ENCODE measurements around the gene ANKRD11.
"Not testable (repeated sequence)": the region's sequence is repeated elsewhere in the genome, so short reads cannot be mapped to it uniquely, and the experiment has no call there.

The ANKRD11 gene

DNA sequence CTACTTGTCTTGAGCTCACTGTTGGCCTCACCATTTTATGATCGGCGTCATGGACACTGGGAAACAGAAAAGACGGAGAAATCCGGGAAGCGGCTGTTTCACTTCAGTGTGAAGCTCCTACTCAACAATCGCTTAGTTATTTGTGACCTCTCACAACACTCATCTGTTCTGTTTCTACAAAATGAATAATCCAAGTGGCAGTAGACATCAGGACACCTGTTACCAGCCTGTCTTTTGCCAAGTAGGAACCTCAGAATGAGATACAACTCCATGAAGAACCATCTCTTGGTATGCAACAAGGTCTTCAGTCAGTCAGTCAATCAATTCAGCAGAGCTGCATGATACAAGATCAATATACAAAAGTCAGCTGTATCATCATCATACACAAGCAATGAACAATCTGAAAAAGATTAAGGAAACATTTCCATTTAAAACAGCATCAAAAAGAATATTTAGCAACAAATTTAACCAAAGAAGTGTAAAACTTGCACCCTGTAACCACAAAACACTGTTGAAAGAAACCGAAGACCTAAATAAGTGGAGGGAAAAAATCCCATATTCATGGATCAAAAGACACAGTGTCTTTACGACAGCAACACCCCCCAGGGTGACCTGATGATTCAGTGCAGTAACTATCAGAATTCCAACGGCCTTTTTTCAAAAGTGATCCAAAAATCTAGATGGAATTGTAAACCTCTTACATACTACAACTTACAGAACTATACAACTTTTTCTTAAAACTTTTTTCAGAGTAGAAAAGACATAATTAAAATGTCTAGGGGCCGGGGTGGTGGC is 63.4 kb downstream of the ANKRD11 start:
- FAIRE-seq (no peak), DNase-seq (ENCODE audit: insufficient read length, low spot score) (no peak)
- no peak for TF ChIP-seq POU2F2 (IDR thresholded peaks at IDR 0.05; ENCODE audit: low read depth, low read length)
- TF ChIP-seq POLR2AphosphoS5 (IDR thresholded peaks at IDR 0.05; ENCODE audit: low read depth, low read length) = no peak
- no peak for TF ChIP-seq SPI1 (IDR thresholded peaks at IDR 0.05; ENCODE audit: low read depth, low read length)
- TF ChIP-seq PAX5 (IDR thresholded peaks at IDR 0.05; ENCODE audit: insufficient read depth, low read length, severe bottlenecking) = no peak
- no peak for TF ChIP-seq POLR2A (IDR thresholded peaks at IDR 0.05; ENCODE audit: low read depth, low read length)
- TF ChIP-seq TAF1 (IDR thresholded peaks at IDR 0.05; ENCODE audit: low read depth, low read length) = no peak

DNA sequence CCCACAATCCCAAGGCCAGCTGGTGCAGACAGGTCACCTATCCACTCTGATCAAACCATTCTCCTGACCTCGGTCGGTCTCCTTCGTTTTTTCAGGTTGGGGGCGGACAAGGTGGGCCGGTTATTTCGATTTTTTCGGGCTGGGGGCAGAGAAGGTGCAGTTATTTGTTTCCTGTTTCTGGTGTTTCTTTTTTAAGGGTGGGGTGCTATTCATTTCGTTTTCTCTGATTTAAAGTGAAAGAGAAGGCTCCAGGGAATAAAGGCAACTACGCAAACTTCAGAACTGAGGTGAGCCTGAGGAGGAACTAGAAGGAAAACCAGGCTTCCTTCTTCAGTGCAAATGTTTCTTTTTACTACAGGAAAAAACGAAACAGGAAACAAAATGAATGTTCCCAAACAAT is 64.8 kb downstream of the ANKRD11 start:
- FAIRE-seq = no peak
- DNase-seq (ENCODE audit: insufficient read length, low spot score) = no peak
- TF ChIP-seq POLR2AphosphoS5 (IDR thresholded peaks at IDR 0.05; ENCODE audit: low read depth, low read length) = no peak
- TF ChIP-seq PAX5 (IDR thresholded peaks at IDR 0.05; ENCODE audit: insufficient read depth, low read length, severe bottlenecking) = no peak
- TF ChIP-seq POLR2A (IDR thresholded peaks at IDR 0.05; ENCODE audit: low read depth, low read length) = no peak
- TF ChIP-seq TAF1 (IDR thresholded peaks at IDR 0.05; ENCODE audit: low read depth, low read length) = no peak
- no peak for TF ChIP-seq SPI1 (IDR thresholded peaks at IDR 0.05; ENCODE audit: low read depth, low read length)
- no peak for TF ChIP-seq POU2F2 (IDR thresholded peaks at IDR 0.05; ENCODE audit: low read depth, low read length)

DNA sequence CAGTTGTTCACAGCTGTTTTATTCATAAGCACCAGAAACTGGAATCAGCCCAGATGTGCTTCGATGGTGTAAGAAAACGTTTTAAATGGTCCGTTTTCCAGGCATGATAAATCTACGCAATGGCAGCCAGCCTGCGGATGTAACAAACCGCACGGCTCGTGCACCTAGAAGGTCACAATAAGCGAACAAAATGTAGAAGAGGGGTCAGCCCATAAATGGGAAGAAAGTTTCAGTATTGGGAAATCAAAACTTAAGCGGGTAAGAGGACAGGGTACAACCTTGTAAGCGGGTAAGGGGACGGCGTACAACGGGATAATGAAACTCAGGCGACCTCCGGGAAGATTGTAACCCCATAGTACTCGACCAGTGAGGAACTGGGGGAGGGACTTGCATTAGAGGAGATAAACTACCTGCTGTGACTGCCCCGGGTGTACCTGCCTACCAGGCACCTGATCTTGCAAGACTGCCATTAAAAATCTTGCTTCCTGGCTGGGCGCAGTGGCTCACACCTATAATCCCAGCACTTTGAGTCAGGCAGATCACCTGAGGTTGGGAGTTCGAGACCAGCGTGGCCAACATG is 66.6 kb downstream of the ANKRD11 start:
- no peak for DNase-seq (ENCODE audit: insufficient read length, low spot score)
- no peak for FAIRE-seq
- no peak for TF ChIP-seq POLR2AphosphoS5 (IDR thresholded peaks at IDR 0.05; ENCODE audit: low read depth, low read length)
- no peak for TF ChIP-seq POU2F2 (IDR thresholded peaks at IDR 0.05; ENCODE audit: low read depth, low read length)
- no peak for TF ChIP-seq POLR2A (IDR thresholded peaks at IDR 0.05; ENCODE audit: low read depth, low read length)
- no peak for TF ChIP-seq SPI1 (IDR thresholded peaks at IDR 0.05; ENCODE audit: low read depth, low read length)
- TF ChIP-seq PAX5 (IDR thresholded peaks at IDR 0.05; ENCODE audit: insufficient read depth, low read length, severe bottlenecking) = no peak
- TF ChIP-seq TAF1 (IDR thresholded peaks at IDR 0.05; ENCODE audit: low read depth, low read length) = no peak

- FAIRE-seq (no peak), DNase-seq (ENCODE audit: insufficient read length, low spot score) (no peak)
Observed at GRCh38 chr16:89422905-89423630, 67.3 kb downstream of the ANKRD11 start.

GRCh38 chr16:89422527-89422904 is 67.8 kb downstream of the ANKRD11 start:
- DNase-seq (ENCODE audit: insufficient read length, low spot score) (peak; percentile 65), FAIRE-seq (peak; percentile 90)
- TF ChIP-seq SPI1 (IDR thresholded peaks at IDR 0.05; ENCODE audit: low read depth, low read length) (0 out of 2 replicates have a peak, but pooled peaks have one; percentile 20), POU2F2 (IDR thresholded peaks at IDR 0.05; ENCODE audit: low read depth, low read length) (0 out of 2 replicates have a peak, but pooled peaks have one; percentile 24), PAX5 (IDR thresholded peaks at IDR 0.05; ENCODE audit: insufficient read depth, low read length, severe bottlenecking) (no peak), POLR2A (IDR thresholded peaks at IDR 0.05; ENCODE audit: low read depth, low read length) (no peak), POLR2AphosphoS5 (IDR thresholded peaks at IDR 0.05; ENCODE audit: low read depth, low read length) (peak; percentile 55; the same call in 1 of the 2 replicates), TAF1 (IDR thresholded peaks at IDR 0.05; ENCODE audit: low read depth, low read length) (no peak)

More at GRCh38 chr16:89422905-89423630, 67.3 kb downstream of the ANKRD11 start:
- no peak for TF ChIP-seq TAF1 (IDR thresholded peaks at IDR 0.05; ENCODE audit: low read depth, low read length)
- peak; percentile 17; the same call in 1 of the 2 replicates for TF ChIP-seq POLR2A (IDR thresholded peaks at IDR 0.05; ENCODE audit: low read depth, low read length)

DNA sequence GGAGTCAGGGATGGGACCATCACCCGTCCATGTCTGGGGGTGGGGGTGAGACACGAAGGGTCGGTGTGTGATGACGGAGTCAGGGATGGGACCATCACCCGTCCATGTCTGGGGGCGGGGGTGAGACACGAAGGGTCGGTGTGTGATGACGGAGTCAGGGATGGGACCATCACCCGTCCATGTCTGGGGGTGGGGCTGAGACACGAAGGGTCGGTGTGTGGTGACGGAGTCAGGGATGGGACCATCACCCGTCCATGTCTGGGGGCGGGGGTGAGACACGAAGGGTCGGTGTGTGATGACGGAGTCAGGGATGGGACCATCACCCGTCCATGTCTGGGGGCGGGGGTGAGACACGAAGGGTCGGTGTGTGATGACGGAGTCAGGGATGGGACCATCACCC is 69.1 kb downstream of the ANKRD11 start:
- DNase-seq (ENCODE audit: insufficient read length, low spot score); FAIRE-seq: not testable (repeated sequence)

DNA sequence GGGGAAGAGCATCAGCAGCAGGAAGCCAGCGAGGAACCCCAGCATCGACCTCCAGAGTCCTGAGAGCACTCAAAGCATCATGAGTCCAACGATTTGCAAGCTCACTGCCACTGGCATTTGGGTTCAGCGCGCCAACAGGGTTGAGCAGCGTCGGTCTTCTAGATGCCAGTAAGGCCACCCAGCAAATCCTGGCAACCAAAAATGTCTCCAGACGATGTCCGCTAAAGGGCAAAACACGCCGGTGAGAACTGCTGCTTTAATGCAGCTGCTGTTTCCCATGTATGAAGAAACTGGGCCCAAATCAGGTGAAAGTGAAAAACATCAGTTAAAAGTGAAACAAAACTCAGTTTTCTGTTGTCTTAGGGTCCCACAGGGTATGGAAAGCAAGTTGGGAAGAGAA is 70.2 kb downstream of the ANKRD11 start:
- no peak for TF ChIP-seq POLR2A (IDR thresholded peaks at IDR 0.05; ENCODE audit: low read depth, low read length)
- TF ChIP-seq POLR2AphosphoS5 (IDR thresholded peaks at IDR 0.05; ENCODE audit: low read depth, low read length) = no peak
- TF ChIP-seq SPI1 (IDR thresholded peaks at IDR 0.05; ENCODE audit: low read depth, low read length) = no peak
- no peak for TF ChIP-seq TAF1 (IDR thresholded peaks at IDR 0.05; ENCODE audit: low read depth, low read length)
- DNase-seq (ENCODE audit: insufficient read length, low spot score) (no peak), FAIRE-seq (peak; percentile 16)

- no peak for DNase-seq (ENCODE audit: insufficient read length, low spot score)
- TF ChIP-seq POLR2A (IDR thresholded peaks at IDR 0.05; ENCODE audit: low read depth, low read length) (no peak), POU2F2 (IDR thresholded peaks at IDR 0.05; ENCODE audit: low read depth, low read length) (no peak), PAX5 (IDR thresholded peaks at IDR 0.05; ENCODE audit: insufficient read depth, low read length, severe bottlenecking) (no peak), POLR2AphosphoS5 (IDR thresholded peaks at IDR 0.05; ENCODE audit: low read depth, low read length) (no peak), TAF1 (IDR thresholded peaks at IDR 0.05; ENCODE audit: low read depth, low read length) (no peak), SPI1 (IDR thresholded peaks at IDR 0.05; ENCODE audit: low read depth, low read length) (no peak)
- no peak for FAIRE-seq
Observed at GRCh38 chr16:89418352-89418751, 72.0 kb downstream of the ANKRD11 start.

DNA sequence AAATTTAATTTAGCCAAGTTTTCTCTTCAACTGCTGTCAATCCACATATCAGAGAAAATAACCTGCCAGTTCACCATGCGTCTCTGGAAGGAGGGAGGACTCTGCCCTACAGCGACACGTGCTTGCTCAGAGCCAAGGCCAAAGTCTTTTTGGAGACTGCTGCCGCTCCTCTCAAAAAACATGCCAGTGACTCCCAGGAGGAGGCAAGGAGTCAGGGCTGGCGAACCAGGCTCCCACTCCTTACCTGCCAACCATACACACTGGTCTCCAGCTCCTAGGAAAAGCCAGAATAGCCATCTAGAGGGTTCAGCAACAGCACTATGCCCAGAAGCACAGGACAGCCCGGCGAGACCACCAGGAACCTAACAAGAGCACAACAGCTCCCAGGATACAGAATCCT is 73.0 kb downstream of the ANKRD11 start:
- no peak for TF ChIP-seq POU2F2 (IDR thresholded peaks at IDR 0.05; ENCODE audit: low read depth, low read length)
- DNase-seq (ENCODE audit: insufficient read length, low spot score) (no peak), FAIRE-seq (no peak)
